Neural progenitor cell (in vitro differentiated cells): Measurements from ENCODE around the gene SHROOM3.

Experiments used
- EZH2phosphoT487 ChIP-seq: fragments of 200-600 bp; sonication (generic); IDR thresholded peaks from 2 replicates; pipeline ENCODE4 v1.6.1; 2017; ENCODE audit warnings: antibody characterized with exemption
- TF ChIP-seq, protein P1 (sequence below): fragments of 200-600 bp; sonication (generic); IDR thresholded peaks from 2 replicates; pipeline ENCODE4 v1.5.1; 2017; ENCODE audit warnings: antibody characterized with exemption, mild to moderate bottlenecking

DNA sequence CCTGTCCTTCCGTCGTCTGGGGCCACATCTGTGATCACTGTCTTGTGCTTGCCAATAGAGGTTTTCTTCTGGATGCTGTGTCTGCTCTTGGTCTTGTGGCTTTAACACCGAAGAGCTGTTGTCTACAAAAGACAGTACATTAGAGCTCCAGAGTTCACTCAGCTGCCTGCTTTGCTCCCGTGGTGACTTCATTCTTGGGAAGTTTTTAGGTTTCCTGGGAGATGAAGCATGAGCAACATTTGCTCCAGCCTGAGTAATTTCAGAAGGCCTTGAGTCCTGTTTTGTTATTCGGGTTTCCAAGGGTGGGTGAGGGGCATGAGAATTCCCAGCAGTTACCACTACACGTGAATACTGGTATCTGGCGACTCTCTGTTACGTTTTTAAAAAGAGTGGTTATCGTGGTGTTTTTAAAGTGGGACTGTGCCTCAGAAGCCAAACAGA lies 189.2 kb downstream of the SHROOM3 start:
- TF ChIP-seq, protein P1, sequence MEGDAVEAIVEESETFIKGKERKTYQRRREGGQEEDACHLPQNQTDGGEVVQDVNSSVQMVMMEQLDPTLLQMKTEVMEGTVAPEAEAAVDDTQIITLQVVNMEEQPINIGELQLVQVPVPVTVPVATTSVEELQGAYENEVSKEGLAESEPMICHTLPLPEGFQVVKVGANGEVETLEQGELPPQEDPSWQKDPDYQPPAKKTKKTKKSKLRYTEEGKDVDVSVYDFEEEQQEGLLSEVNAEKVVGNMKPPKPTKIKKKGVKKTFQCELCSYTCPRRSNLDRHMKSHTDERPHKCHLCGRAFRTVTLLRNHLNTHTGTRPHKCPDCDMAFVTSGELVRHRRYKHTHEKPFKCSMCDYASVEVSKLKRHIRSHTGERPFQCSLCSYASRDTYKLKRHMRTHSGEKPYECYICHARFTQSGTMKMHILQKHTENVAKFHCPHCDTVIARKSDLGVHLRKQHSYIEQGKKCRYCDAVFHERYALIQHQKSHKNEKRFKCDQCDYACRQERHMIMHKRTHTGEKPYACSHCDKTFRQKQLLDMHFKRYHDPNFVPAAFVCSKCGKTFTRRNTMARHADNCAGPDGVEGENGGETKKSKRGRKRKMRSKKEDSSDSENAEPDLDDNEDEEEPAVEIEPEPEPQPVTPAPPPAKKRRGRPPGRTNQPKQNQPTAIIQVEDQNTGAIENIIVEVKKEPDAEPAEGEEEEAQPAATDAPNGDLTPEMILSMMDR, result no peak
- TF ChIP-seq EZH2phosphoT487, result no peak
